Stimulated activated CD8-positive, alpha-beta memory T cell treated with anti-CD3 and anti-CD28 coated beads, Interleukin-12 subunit alpha, Interleukin-12 subunit beta, amount 100 ng/mL, for 4 hours (primary cell): Measurements from ENCODE around the gene CLTA.

Source experiments
- DNase-seq: peaks from one replicate; pipeline ENCODE4 v3.0.0-alpha.2; 2020; ENCODE audit warnings: low read depth

CLTA gene

GRCh38 chr9:36190388-36191289, at the start of gene CLTA:
CLTA (plus strand) TSS chr9:36190921; CDS start chr9:36191057, 136 bp downstream.
- DNase-seq, result peak; percentile 85

- no peak for DNase-seq
Measured at GRCh38 chr9:36141288-36141687, 49.4 kb upstream of the CLTA start.

- DNase-seq, result no peak
Measured at GRCh38 chr9:36141761-36142160, 49.0 kb upstream of the CLTA start.

GRCh38 chr9:36142510-36143244, 48.0 kb upstream of the CLTA start:
- DNase-seq, result no peak

GRCh38 chr9:36143245-36143641, 47.5 kb upstream of the CLTA start:
- DNase-seq, result no peak

- no peak for DNase-seq
Measured at GRCh38 chr9:36144309-36145232, 46.1 kb upstream of the CLTA start.

GRCh38 chr9:36145970-36146369, 44.8 kb upstream of the CLTA start:
- DNase-seq, result no peak

GRCh38 chr9:36146651-36147050, 44.1 kb upstream of the CLTA start:
- no peak for DNase-seq

- no peak for DNase-seq
Measured at GRCh38 chr9:36147441-36148175, 43.1 kb upstream of the CLTA start.

- peak; percentile 61 for DNase-seq
Measured at GRCh38 chr9:36148311-36149051, 42.2 kb upstream of the CLTA start.

- DNase-seq, result no peak
Measured at GRCh38 chr9:36149197-36149596, 41.5 kb upstream of the CLTA start.

- DNase-seq, result no peak
Measured at GRCh38 chr9:36150574-36151315, 40.0 kb upstream of the CLTA start.

- peak; percentile 80 for DNase-seq
Measured at GRCh38 chr9:36151316-36152210, 39.2 kb upstream of the CLTA start.

- no peak for DNase-seq
Measured at GRCh38 chr9:36152741-36153438, 37.8 kb upstream of the CLTA start.

- DNase-seq, result no peak
Measured at GRCh38 chr9:36153746-36154145, 37.0 kb upstream of the CLTA start.

- no peak for DNase-seq
Measured at GRCh38 chr9:36154331-36154952, 36.3 kb upstream of the CLTA start.

- DNase-seq, result no peak
Measured at GRCh38 chr9:36156116-36156515, 34.6 kb upstream of the CLTA start.

- DNase-seq, result no peak
Measured at GRCh38 chr9:36158122-36158521, 32.6 kb upstream of the CLTA start.
